Measurements from ENCODE around the gene POR.
"Not testable (repeated sequence)": the region's sequence is repeated elsewhere in the genome, so short reads cannot be mapped to it uniquely, and the experiment has no call there.

The POR gene

GRCh38 chr7:75878769-75879611 is 36.0 kb upstream of the POR start, which contains the start of gene RHBDD2:
Gene RHBDD2 (plus strand): TSS chr7:75879034. CDS start chr7:75879083, 49 bp downstream.
- peak within 1 kb of the TSS; percentile 95 for H3K4me3 ChIP-seq (ENCODE audit: low read length)
- TF ChIP-seq CTCF (conservative IDR thresholded peaks at IDR 0.05; ENCODE audit: low read depth, low read length) = no peak
- peak; percentile 66 for DNase-seq (ENCODE audit: low read depth)

- DNase-seq (ENCODE audit: low read depth) = no peak
- TF ChIP-seq CTCF (conservative IDR thresholded peaks at IDR 0.05; ENCODE audit: low read depth, low read length) = no peak
- H3K4me3 ChIP-seq (ENCODE audit: low read length) = peak overlapping the region; percentile 95
Observed at GRCh38 chr7:75879771-75880184, 35.2 kb upstream of the POR start.

- TF ChIP-seq CTCF (conservative IDR thresholded peaks at IDR 0.05; ENCODE audit: low read depth, low read length) = no peak
- H3K4me3 ChIP-seq (ENCODE audit: low read length) = peak overlapping the region; percentile 95
- DNase-seq (ENCODE audit: low read depth) = no peak
Observed at GRCh38 chr7:75880242-75880641, 34.7 kb upstream of the POR start.

- DNase-seq (ENCODE audit: low read depth) = no peak
- peak; percentile 29 for TF ChIP-seq CTCF (conservative IDR thresholded peaks at IDR 0.05; ENCODE audit: low read depth, low read length)
- no peak overlapping the region for H3K4me3 ChIP-seq (ENCODE audit: low read length)
Observed at GRCh38 chr7:75881436-75882095, 33.4 kb upstream of the POR start.

- not testable (repeated sequence) for H3K4me3 ChIP-seq (ENCODE audit: low read length); DNase-seq (ENCODE audit: low read depth)
Observed at GRCh38 chr7:75883265-75883824, 31.6 kb upstream of the POR start.

- no peak overlapping the region for H3K4me3 ChIP-seq (ENCODE audit: low read length)
- DNase-seq (ENCODE audit: low read depth) = no peak
- TF ChIP-seq CTCF (conservative IDR thresholded peaks at IDR 0.05; ENCODE audit: low read depth, low read length) = no peak
Observed at GRCh38 chr7:75884476-75884875, 30.5 kb upstream of the POR start.

- H3K4me3 ChIP-seq (ENCODE audit: low read length) = no peak overlapping the region
- no peak for DNase-seq (ENCODE audit: low read depth)
- no peak for TF ChIP-seq CTCF (conservative IDR thresholded peaks at IDR 0.05; ENCODE audit: low read depth, low read length)
Observed at GRCh38 chr7:75885036-75885435, 29.9 kb upstream of the POR start.

All from retinal pigment epithelial cell (primary cell).